ENCODE data around the gene ICAM4. TPM values are rescaled to one million over a fixed set of nuclear protein-coding genes. Genes with fewer than 3 reads are reported as not detected.

The ICAM4 gene
- total RNA-seq, 2 experiments from 2014 or later, result 0.23 to 0.46 TPM

- Mint-ChIP-seq H3K27me3 (peaks cover 73% of the 10 kb centered on the region), H3K27ac (no peak overlapping the region), H3K9me3 (ENCODE audit: low read depth) (no peaks in the 10 kb centered on the region), H3K4me3 (peak overlapping the region; percentile 66), H3K4me1 (peaks cover 65% of the 10 kb centered on the region), H3K36me3 (ENCODE audit: low read depth) (peaks cover under 1% of the 10 kb centered on the region)
- POLR2A ChIA-PET, result interaction anchor here (0.5 to 1.2 kb wide), 3 partner anchors 31 to 89 kb away, joined by 3 to 8 read pairs (median 7); partner anchors contain the start of gene TYK2
- DNase-seq (no peak), ATAC-seq (peak; percentile 1)
- intact Hi-C loops (cut with DNase I, micrococcal nuclease), result loop anchor here (1.0 to 10.0 kb wide), 4 partner anchors 42 to 226 kb away; partner anchors contain the start of genes S1PR5 (in 2 of the 2) and RAVER1 (in 1 of the 2)
- CTCF ChIA-PET, result interaction anchor here (0.8 to 2.1 kb wide), 9 partner anchors 22 to 132 kb away, joined by 3 to 13 read pairs (median 3); partner anchors contain the start of genes CDC37 and ICAM1
Measured at GRCh38 chr19:10291554-10292205, 4.9 kb downstream of the ICAM4 start.

- Mint-ChIP-seq H3K9me3 (ENCODE audit: low read depth) (no peaks in the 10 kb centered on the region), H3K36me3 (ENCODE audit: low read depth) (no peaks in the 10 kb centered on the region), H3K4me3 (peak overlapping the region; percentile 66), H3K27ac (no peak overlapping the region), H3K27me3 (peaks cover 70% of the 10 kb centered on the region), H3K4me1 (peaks cover 59% of the 10 kb centered on the region)
- intact Hi-C loops (cut with DNase I, micrococcal nuclease), result loop anchor here (1.0 to 10.0 kb wide), 3 partner anchors 41 to 225 kb away; partner anchors contain the start of genes S1PR5 (in 2 of the 2) and RAVER1 (in 1 of the 2)
- ChIA-PET POLR2A (interaction anchor here (0.7 to 1.2 kb wide), 2 partner anchors 32 to 88 kb away, joined by 3 to 8 read pairs; partner anchors contain the start of gene TYK2), CTCF (interaction anchor here (0.6 to 2.1 kb wide), 7 partner anchors 14 to 129 kb away, joined by 3 to 13 read pairs (median 4); partner anchors contain the start of gene ICAM1)
- DNase-seq (peak; percentile 92), ATAC-seq (peak; percentile 63)
Measured at GRCh38 chr19:10292206-10292788, 5.5 kb downstream of the ICAM4 start.

DNA sequence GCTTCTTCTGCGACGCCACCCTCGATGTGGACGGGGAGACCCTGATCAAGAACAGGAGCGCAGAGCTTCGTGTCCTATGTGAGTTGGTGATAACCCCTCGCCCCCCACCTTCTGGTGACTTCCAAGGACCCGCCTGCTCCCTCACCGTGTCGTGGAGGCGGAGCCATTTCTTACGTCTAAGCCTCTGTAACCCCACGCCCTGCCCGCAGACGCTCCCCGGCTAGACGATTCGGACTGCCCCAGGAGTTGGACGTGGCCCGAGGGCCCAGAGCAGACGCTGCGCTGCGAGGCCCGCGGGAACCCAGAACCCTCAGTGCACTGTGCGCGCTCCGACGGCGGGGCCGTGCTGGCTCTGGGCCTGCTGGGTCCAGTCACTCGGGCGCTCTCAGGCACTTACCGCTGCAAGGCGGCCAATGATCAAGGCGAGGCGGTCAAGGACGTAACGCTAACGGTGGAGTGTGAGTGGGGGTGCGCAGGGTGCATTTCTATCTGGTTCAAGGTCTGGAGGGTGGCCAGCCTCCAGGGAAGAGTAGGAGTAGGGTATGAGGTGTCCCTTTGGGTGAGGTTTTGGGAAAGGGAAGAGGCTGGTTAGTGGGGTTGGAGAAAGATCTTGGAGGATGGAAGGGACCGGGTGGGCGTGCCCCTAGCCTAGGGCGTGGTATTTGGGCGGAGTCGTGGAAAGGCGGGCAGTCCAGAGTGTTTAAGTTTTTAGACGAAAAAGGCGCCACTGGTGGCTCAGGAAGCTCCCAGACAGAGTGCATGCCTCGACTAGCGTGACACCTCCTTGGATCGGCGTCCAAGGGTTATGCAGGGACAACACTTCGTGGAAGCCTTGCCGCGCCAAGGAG, 6.3 kb downstream of the ICAM4 start:
- Mint-ChIP-seq H3K36me3 (ENCODE audit: low read depth) (no peaks in the 10 kb centered on the region), H3K27ac (no peak overlapping the region), H3K27me3 (peaks cover 63% of the 10 kb centered on the region), H3K4me1 (peaks cover 53% of the 10 kb centered on the region), H3K4me3 (peak overlapping the region; percentile 66), H3K9me3 (ENCODE audit: low read depth) (no peaks in the 10 kb centered on the region)
- ATAC-seq, result no peak
- intact Hi-C loops (cut with DNase I, micrococcal nuclease), result loop anchor here (1.0 to 10.0 kb wide), 3 partner anchors 40 to 224 kb away; partner anchors contain the start of genes S1PR5 (in 2 of the 2) and RAVER1 (in 1 of the 2)
- CTCF ChIA-PET, result interaction anchor here (0.6 to 2.1 kb wide), 3 partner anchors 11 to 96 kb away, joined by 3 to 7 read pairs (median 3); no protein-coding TSS in a partner anchor
- POLR2A ChIA-PET, result interaction anchor here (0.7 kb wide), 2 partner anchors 87 to 549 kb away, joined by 7 to 8 read pairs; partner anchors contain the start of gene TYK2
- DNase-seq, result peak; percentile 33

GRCh38 chr19:10293637-10294367, 7.0 kb downstream of the ICAM4 start:
- Mint-ChIP-seq H3K36me3 (ENCODE audit: low read depth) (no peaks in the 10 kb centered on the region), H3K9me3 (ENCODE audit: low read depth) (no peaks in the 10 kb centered on the region), H3K27ac (no peak overlapping the region), H3K4me1 (peaks cover 48% of the 10 kb centered on the region), H3K27me3 (peaks cover 58% of the 10 kb centered on the region), H3K4me3 (no peak overlapping the region)
- no peak for ATAC-seq
- POLR2A ChIA-PET, result interaction anchor here (0.7 kb wide), 1 partner anchor 549 kb away, joined by 7 read pairs; no protein-coding TSS in a partner anchor
- no peak for DNase-seq
- intact Hi-C loops (cut with DNase I, micrococcal nuclease), result loop anchor here (5.0 to 10.0 kb wide), 2 partner anchors 221 to 223 kb away; partner anchors contain the start of gene S1PR5 (in 2 of the 2)
- CTCF ChIA-PET, result interaction anchor here (0.7 to 1.0 kb wide), 2 partner anchors 12 to 57 kb away, joined by 3 read pairs; no protein-coding TSS in a partner anchor

DNA sequence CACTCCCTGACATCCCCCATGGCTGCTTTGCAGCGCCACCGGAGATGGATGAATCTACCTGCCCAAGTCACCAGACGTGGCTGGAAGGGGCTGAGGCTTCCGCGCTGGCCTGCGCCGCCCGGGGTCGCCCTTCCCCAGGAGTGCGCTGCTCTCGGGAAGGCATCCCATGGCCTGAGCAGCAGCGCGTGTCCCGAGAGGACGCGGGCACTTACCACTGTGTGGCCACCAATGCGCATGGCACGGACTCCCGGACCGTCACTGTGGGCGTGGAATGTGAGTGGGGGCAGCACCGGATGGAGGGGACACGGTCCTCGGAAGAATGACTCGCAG, 7.6 kb downstream of the ICAM4 start:
- Mint-ChIP-seq H3K36me3 (ENCODE audit: low read depth) (no peaks in the 10 kb centered on the region), H3K27me3 (peaks cover 54% of the 10 kb centered on the region), H3K9me3 (ENCODE audit: low read depth) (no peaks in the 10 kb centered on the region), H3K4me1 (peaks cover 42% of the 10 kb centered on the region), H3K4me3 (no peak overlapping the region), H3K27ac (no peak overlapping the region)
- no peak for ATAC-seq
- CTCF ChIA-PET, result interaction anchor here (0.7 kb wide), 1 partner anchor 57 kb away, joined by 3 read pairs; no protein-coding TSS in a partner anchor
- DNase-seq, result peak; percentile 42
- POLR2A ChIA-PET, result no interaction called here
- intact Hi-C loops (cut with DNase I, micrococcal nuclease), result loop anchor here (5.0 to 10.0 kb wide), 2 partner anchors 220 to 223 kb away; partner anchors contain the start of gene S1PR5 (in 2 of the 2)

GRCh38 chr19:10295305-10295846, 8.6 kb downstream of the ICAM4 start:
- POLR2A ChIA-PET, result no interaction called here
- H3K9me3 Mint-ChIP-seq (ENCODE audit: low read depth), result no peaks in the 10 kb centered on the region
- H3K27me3 Mint-ChIP-seq, result peaks cover 49% of the 10 kb centered on the region
- CTCF ChIA-PET, result interaction anchor here (0.7 kb wide), 1 partner anchor 126 kb away, joined by 5 read pairs; no protein-coding TSS in a partner anchor
- no peak overlapping the region for H3K27ac Mint-ChIP-seq
- H3K4me3 Mint-ChIP-seq, result peak overlapping the region; percentile 52
- no peaks in the 10 kb centered on the region for H3K36me3 Mint-ChIP-seq (ENCODE audit: low read depth)
- DNase-seq, result peak; percentile 72
- intact Hi-C loops (cut with DNase I, micrococcal nuclease), result loop anchor here in 1 of 2 experiments (10.0 kb wide), 1 partner anchor 219 kb away; the partner anchor contains the start of gene S1PR5
- peak; percentile 21 for ATAC-seq
- peaks cover 35% of the 10 kb centered on the region for H3K4me1 Mint-ChIP-seq

GRCh38 chr19:10295847-10296591, 9.3 kb downstream of the ICAM4 start:
- DNase-seq (no peak), ATAC-seq (no peak)
- Mint-ChIP-seq H3K9me3 (ENCODE audit: low read depth) (no peaks in the 10 kb centered on the region), H3K4me1 (peaks cover 29% of the 10 kb centered on the region), H3K36me3 (ENCODE audit: low read depth) (no peaks in the 10 kb centered on the region), H3K27me3 (peaks cover 42% of the 10 kb centered on the region), H3K4me3 (peak overlapping the region; percentile 52), H3K27ac (no peak overlapping the region)
- ChIA-PET POLR2A (no interaction called here), CTCF (interaction anchor here (0.7 kb wide), 1 partner anchor 125 kb away, joined by 5 read pairs; no protein-coding TSS in a partner anchor)
- intact Hi-C loops (cut with DNase I, micrococcal nuclease), result loop anchor here in 1 of 2 experiments (10.0 kb wide), 1 partner anchor 219 kb away; the partner anchor contains the start of gene S1PR5

- H3K4me1 Mint-ChIP-seq, result peaks cover 12% of the 10 kb centered on the region
- CTCF ChIA-PET, result interaction anchor here (0.5 to 1.2 kb wide), 4 partner anchors 29 to 696 kb away, joined by 3 to 5 read pairs (median 4); partner anchors contain the start of gene ICAM1
Measured at GRCh38 chr19:10299545-10300458, 13.0 kb downstream of the ICAM4 start.

More at GRCh38 chr19:10299545-10300458, 13.0 kb downstream of the ICAM4 start:
- Mint-ChIP-seq H3K27me3 (peaks cover 12% of the 10 kb centered on the region), H3K4me3 (no peak overlapping the region), H3K9me3 (ENCODE audit: low read depth) (no peaks in the 10 kb centered on the region), H3K27ac (no peak overlapping the region), H3K36me3 (ENCODE audit: low read depth) (no peaks in the 10 kb centered on the region)
- DNase-seq (no peak), ATAC-seq (no peak)
- intact Hi-C loops (cut with DNase I, micrococcal nuclease), result loop anchor here in 1 of 2 experiments (5.0 to 10.0 kb wide), 2 partner anchors 33 to 215 kb away; partner anchors contain the start of gene S1PR5
- POLR2A ChIA-PET, result interaction anchor here (0.6 kb wide), 2 partner anchors 19 to 23 kb away, joined by 3 to 5 read pairs; no protein-coding TSS in a partner anchor
